GM10266 (cell line): Measurements from ENCODE around the gene PBRM1.

ENCODE experiments used
- DNase-seq: peaks from one replicate; pipeline ENCODE4 v3.0.0; 2012; ENCODE audit errors: extremely low spot score
- CTCF ChIP-seq: IDR thresholded peaks from 2 replicates; pipeline ENCODE4 v1.5.1; 2012; ENCODE audit warnings: mild to moderate bottlenecking, low read depth; ENCODE audit not compliant: control insufficient read depth, insufficient read depth; ENCODE audit errors: missing control alignments

The PBRM1 gene

DNA sequence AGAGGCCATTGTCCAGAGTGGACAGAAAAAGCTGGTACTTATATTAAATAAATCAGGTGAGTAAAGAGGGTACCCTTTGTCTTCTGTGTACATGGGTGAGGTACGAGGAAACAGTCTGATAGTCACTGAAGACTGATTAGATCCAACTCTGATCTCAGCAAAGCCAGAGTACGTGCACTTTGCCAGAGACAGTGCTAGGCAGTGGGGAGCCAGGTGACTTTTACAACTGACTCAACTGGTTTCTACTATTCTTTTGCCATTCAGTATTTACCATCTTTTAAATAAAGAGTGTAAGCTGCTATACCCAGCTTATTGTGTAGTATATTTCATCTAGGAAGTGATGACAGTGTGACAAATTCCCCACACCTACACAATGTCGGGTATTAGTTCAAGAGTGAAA lies 3.4 kb upstream of the PBRM1 start:
- no peak for DNase-seq
- no peak for TF ChIP-seq CTCF

GRCh38 chr3:52688266-52688665 lies 2.6 kb upstream of the PBRM1 start:
- DNase-seq, result no peak
- TF ChIP-seq CTCF, result no peak

- TF ChIP-seq CTCF, result no peak
- peak; percentile 96 for DNase-seq
These were observed 416 bp downstream of the PBRM1 start for GRCh38 chr3:52685285-52685708.

DNA sequence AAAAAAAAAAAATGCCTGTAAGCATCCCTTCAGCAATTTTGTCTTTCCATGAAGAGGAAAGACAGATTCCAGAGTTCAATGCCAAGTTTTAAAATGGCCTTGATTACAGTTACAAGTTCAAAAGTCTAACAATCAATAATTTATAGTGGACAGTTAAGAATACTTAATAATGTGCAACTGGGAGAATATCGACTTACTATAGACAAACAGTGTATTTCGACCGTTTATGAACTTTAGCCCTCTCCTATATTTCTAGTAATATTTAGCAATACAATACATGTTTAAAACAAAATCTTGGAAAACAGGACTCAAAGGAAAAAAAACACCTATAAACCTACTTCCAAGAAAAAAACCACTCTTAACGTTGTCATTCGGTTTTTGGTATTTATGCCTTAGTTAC lies 1.5 kb downstream of the PBRM1 start:
- TF ChIP-seq CTCF, result no peak
- no peak for DNase-seq

DNA sequence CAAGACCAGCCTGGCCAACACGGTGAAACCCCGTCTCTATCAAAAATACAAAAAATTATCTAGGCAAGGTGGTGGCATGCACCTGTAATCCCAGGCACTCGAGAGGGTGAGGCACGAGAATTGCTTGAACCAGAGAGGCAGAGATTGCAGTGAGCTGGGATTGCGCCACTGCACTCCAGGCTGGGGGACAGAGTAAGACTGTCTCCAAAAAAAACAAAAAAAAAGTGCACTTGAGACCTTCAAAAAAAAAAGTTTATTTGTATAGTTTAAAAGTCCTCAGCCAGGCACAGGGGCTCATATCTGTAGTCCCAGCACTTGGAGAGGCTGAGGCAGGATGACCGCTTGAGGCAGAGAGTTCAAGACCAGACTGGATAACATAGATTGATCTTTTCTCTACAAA lies 2.1 kb downstream of the PBRM1 start:
- TF ChIP-seq CTCF, result no peak
- no peak for DNase-seq

DNA sequence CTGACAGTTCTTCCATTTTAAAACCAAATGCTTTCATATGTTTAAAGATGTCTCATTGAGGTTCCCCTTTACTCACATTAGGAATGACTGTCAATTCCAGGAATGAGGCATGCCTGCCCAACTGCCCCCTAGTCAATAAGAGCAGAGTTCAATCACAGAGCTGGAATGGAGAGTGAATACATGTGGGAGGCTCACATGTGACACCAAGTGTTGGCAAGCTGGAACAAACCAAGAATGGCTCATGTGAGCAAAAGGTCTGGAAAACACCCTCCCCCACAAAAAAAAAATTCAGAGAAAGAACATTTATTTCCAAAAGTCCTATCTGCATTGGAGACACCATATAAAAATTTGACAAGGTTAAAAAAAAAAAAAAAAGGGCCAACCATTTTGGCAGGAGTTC lies 3.7 kb downstream of the PBRM1 start:
- DNase-seq, result no peak
- peak; percentile 38 for TF ChIP-seq CTCF

DNA sequence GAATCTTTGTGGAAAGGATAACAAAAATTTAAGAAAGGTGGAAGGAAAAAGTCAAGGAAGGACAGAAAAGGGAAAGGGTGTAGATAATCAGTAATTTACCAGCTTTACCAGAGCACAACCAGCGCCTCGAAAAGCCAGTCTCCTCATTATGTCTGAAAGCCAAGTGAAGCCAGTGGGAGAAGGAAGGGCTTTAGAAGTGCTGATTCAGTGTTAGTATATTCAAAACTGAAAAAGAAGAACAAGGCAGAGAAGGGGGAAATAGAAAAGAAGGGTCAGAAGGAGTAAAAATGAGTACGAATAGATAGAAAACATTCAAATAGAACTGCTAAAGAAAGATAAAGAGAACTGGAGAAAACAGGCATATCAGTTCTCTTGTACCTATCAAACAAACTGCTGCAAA lies 4.1 kb downstream of the PBRM1 start:
- no peak for TF ChIP-seq CTCF
- DNase-seq, result no peak

DNA sequence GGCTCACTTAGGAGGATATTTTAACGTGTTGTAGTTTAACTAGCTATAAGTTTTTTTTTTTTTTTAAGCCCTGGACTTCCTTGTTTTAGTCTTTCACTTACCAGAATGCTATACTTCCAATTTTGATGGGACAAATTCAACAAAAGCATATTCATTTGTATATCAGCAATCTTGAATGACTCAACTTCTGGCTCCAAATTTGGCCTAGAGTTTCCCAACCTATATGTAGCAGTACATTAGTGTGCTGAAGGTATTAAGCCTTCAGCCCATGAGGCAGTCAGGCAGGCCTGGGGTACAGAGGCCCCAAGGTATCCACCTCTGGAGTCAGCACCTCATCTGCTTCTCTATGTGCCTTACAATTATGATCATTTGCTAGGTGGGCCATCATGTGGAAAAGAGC lies 5.9 kb downstream of the PBRM1 start:
- no peak for DNase-seq
- TF ChIP-seq CTCF, result no peak
